Uterus (tissue), 4 donors: ENCODE results near the gene PPP6R2. TPM values are rescaled to one million over a fixed set of nuclear protein-coding genes. Genes with fewer than 3 reads are reported as not detected.

ENCODE experiments used
- DNase-seq, 2 donors: peaks; one replicate each; pipeline ENCODE4 v3.0.0-alpha.2; 2019 to 2020
- H3K27ac ChIP-seq, 2 donors: fragments of 200-600 bp; sonication (generic); 1 replicate in 1 of 2; 2 replicates in 1 of 2; pipeline ENCODE4 v1.5.1; 2016 to 2018
- H3K27me3 ChIP-seq, 2 donors: fragments of 200-600 bp; sonication (generic); one replicate each; pipeline ENCODE4 v1.5.1; 2018 to 2019; ENCODE audit warnings: control low read depth in 1 of 2
- H3K36me3 ChIP-seq, 2 donors: fragments of 200-600 bp; sonication (generic); one replicate each; pipeline ENCODE4 v1.5.1; 2019; ENCODE audit warnings: control low read depth in 1 of 2
- H3K4me1 ChIP-seq, 2 donors: fragments of 200-600 bp; sonication (generic); one replicate each; pipeline ENCODE4 v1.5.1; 2018 to 2019; ENCODE audit warnings: control low read depth in 1 of 2
- H3K4me3 ChIP-seq, 2 donors: fragments of 200-600 bp; sonication (generic); 1 replicate in 1 of 2; 2 replicates in 1 of 2; pipeline ENCODE4 v1.5.1; 2018 to 2019; ENCODE audit warnings: mild to moderate bottlenecking in 1 of 2
- H3K9me3 ChIP-seq, 2 donors: fragments of 200-600 bp; sonication (generic); one replicate each; pipeline ENCODE4 v1.5.1; 2019; ENCODE audit warnings: control low read depth in 1 of 2
- POLR2A ChIP-seq, 2 donors: fragments of 450-650 bp; IDR thresholded peaks; one replicate each; pipeline ENCODE4 v1.6.1; 2016; ENCODE audit warnings: antibody characterized with exemption in 2 of 2, mild to moderate bottlenecking in 1 of 2, moderate library complexity in 1 of 2
- intact Hi-C: fragments of 100-400 bp; cut with DNase I; formaldehyde crosslinking; loops from one replicate; pipeline ENCODE4 v1.15.1; 2023; ENCODE audit warnings: low total_unique reads
- total RNA-seq, 4 donors: library from RNA; depleted of rRNA in 3 of 4; stranded (reverse); fragments of >200 nt in 3 of 4; gene quantifications; one replicate each; pipeline versions ENCODE4 v1.1.0 to v1.2.4, GENCODE V29; 2014 to 2023
- TF ChIP-seq, protein P1 (sequence below), 4 experiments: fragments of 200-600 bp in 2 of 4; fragments of 450-650 bp in 2 of 4; sonication (generic) in 2 of 4; IDR thresholded peaks; one replicate each; pipeline ENCODE4 v1.5.1; 2016 to 2019; ENCODE audit warnings: antibody characterized with exemption in 4 of 4, mild to moderate bottlenecking in 2 of 4, moderate library complexity in 1 of 4
- donor health status: DM: yes; HTN: yes; CAD: no.

Gene PPP6R2
- total RNA-seq, 4 donors from 2014 or later: 42.4 to 73.1 (median 47.2) TPM

DNA sequence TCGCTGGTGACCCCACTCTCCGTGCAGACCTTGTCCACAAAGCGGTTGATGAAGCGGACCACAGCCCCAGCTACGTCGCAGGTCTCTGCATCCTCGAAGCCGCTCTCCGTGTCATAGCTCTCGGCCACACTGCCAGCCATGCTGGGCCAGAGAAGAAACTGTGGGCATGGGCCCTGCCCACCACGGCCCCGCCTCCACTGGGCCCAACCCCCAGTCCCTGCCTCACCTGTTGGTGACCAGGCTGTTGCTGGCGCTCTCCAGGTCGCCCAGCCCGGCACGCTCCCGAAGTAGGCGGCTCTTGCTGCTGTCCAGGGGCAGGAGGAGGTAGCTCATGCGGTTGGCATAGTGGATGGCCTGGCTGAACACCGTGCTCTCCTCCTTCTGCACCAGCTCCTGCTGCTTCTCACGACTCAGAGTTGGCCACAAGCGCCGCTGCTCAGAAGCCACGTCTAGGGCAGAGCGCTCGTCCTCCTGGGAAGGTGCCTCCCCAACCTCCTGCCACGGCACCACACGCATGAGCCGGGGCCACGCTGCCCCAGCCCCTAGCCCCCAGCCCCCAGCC, 118.9 kb downstream of the PPP6R2 start:
- H3K4me1 ChIP-seq: no peaks in the 10 kb centered on the region
- H3K9me3 ChIP-seq: no peaks in the 10 kb centered on the region
- intact Hi-C loops: no loop called here
- no peak overlapping the region for H3K27ac ChIP-seq
- no peaks in the 10 kb centered on the region for H3K36me3 ChIP-seq
- no peaks in the 10 kb centered on the region for H3K27me3 ChIP-seq
- H3K4me3 ChIP-seq: no peak overlapping the region
- TF ChIP-seq, protein P1, sequence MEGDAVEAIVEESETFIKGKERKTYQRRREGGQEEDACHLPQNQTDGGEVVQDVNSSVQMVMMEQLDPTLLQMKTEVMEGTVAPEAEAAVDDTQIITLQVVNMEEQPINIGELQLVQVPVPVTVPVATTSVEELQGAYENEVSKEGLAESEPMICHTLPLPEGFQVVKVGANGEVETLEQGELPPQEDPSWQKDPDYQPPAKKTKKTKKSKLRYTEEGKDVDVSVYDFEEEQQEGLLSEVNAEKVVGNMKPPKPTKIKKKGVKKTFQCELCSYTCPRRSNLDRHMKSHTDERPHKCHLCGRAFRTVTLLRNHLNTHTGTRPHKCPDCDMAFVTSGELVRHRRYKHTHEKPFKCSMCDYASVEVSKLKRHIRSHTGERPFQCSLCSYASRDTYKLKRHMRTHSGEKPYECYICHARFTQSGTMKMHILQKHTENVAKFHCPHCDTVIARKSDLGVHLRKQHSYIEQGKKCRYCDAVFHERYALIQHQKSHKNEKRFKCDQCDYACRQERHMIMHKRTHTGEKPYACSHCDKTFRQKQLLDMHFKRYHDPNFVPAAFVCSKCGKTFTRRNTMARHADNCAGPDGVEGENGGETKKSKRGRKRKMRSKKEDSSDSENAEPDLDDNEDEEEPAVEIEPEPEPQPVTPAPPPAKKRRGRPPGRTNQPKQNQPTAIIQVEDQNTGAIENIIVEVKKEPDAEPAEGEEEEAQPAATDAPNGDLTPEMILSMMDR (IDR thresholded peaks at IDR 0.05): no peak
- TF ChIP-seq POLR2A (IDR thresholded peaks at IDR 0.05): no peak
- DNase-seq: no peak

DNA sequence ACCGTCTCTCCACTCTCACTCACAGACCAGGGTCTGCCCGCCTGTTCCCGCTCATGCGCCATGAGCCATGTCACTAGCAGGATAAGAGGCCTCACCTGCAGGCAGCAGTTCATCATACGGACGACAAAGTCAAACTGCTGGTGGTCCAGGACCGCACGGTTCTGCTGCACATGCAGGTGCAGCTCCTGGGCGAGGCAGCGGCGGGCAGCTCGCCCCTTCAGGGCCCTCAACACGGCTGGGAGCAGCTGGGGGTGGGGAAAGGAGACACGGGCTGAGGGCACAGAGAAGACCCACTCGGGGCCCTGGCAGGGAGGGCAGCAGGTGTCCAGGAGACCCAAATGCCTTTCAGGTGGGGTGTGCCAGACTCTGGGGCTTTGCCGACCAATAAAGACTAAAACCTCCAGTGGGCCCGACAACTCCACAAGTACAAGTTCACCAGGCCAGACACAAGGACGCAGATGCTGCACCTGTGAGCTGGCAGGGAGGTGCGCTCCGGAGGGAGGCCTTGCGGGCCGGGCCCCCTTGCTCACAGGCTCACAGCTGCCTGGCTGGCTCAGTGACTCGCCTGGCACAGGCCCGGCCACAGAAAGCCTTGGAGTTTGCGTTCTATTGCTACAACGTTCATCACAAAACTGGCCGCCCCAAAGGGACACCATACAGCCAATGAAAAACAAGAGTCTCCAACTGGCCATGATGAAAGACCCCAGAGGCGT, 120.2 kb downstream of the PPP6R2 start:
- H3K27ac ChIP-seq: no peak overlapping the region
- H3K36me3 ChIP-seq: no peaks in the 10 kb centered on the region

DNA sequence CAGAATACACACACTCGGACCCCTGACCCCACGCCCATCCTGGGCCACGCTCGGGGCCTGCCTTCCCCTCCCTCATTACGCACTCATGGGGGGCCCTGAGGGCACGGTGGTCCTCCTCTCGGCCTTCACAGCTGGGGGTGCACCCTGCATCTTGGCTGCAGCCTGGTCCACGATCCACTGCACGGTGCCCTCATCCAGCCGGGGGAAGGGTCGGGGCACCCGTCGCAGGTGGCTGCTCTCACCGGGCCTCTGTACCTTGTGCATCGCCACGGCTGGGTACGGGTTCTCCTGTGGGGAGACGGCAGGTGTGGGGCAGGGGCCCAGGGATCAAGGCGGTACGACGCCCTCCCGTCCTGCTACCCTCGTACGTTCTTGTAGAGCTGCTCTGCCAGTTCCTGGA, 121.3 kb downstream of the PPP6R2 start:
- Histone ChIP-seq H3K27ac (no peak overlapping the region), H3K9me3 (no peaks in the 10 kb centered on the region), H3K27me3 (no peaks in the 10 kb centered on the region), H3K36me3 (no peaks in the 10 kb centered on the region), H3K4me1 (no peaks in the 10 kb centered on the region), H3K4me3 (no peak overlapping the region)
- no peak for DNase-seq
- intact Hi-C loops: no loop called here
- TF ChIP-seq, protein P1 (IDR thresholded peaks at IDR 0.05): no peak
- TF ChIP-seq POLR2A (IDR thresholded peaks at IDR 0.05): no peak

More for the DNA sequence above, 120.2 kb downstream of the PPP6R2 start:
- Histone ChIP-seq H3K9me3 (no peaks in the 10 kb centered on the region), H3K4me3 (no peak overlapping the region), H3K27me3 (no peaks in the 10 kb centered on the region), H3K4me1 (no peaks in the 10 kb centered on the region)
- intact Hi-C loops: no loop called here
- TF ChIP-seq, protein P1 (IDR thresholded peaks at IDR 0.05): no peak
- TF ChIP-seq POLR2A (IDR thresholded peaks at IDR 0.05): no peak
- DNase-seq: no peak

DNA sequence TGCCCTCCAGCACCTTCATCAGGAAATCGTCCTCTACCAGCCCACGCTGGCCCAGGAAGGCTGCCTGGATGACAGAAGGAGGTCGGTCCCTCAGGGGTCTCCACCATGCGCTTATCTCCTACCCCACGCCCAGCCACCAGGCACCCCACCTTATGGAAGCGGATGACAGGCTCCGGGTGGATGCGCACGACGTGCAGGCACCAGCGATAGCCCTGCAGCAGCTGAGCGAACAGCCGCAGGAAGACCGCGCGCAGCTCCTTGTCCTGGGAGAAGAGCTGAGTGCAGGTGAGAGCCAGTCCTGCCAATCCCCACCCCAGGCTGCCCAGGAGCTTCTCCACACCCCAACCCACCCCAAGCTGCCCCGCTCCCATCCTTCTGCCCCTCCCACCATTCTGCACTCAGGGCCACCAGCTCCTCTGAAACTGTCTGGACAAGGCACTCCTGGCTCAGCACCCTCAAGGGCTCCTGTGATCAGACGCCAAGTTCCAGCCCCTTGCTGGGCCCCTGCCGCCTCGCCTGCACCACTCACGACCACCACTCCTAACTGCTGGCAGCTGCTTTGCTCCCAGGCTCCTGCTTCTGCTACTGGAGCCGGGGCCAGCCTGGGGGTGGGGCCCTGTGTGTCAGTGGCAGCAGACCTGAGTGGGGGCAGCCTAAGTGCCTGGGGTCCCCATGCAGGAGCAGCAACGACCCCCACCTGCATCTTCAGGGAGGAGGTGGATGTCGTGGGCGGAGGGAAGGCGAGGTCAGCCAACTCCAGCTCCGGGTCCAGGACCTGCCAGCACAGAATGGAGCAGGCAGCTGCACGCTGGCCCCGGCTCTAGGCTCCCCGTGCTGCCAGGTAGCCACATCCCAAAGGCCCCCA, 122.2 kb downstream of the PPP6R2 start:
- no peaks in the 10 kb centered on the region for H3K27me3 ChIP-seq
- DNase-seq: no peak
- H3K4me1 ChIP-seq: peaks cover 0 to 8% of the 10 kb centered on the region in 2 donors
- intact Hi-C loops: no loop called here
- no peak overlapping the region for H3K4me3 ChIP-seq
- no peaks in the 10 kb centered on the region for H3K36me3 ChIP-seq
- TF ChIP-seq, protein P1 (IDR thresholded peaks at IDR 0.05): no peak
- TF ChIP-seq POLR2A (IDR thresholded peaks at IDR 0.05): no peak
- H3K9me3 ChIP-seq: no peaks in the 10 kb centered on the region
- no peak overlapping the region for H3K27ac ChIP-seq

DNA sequence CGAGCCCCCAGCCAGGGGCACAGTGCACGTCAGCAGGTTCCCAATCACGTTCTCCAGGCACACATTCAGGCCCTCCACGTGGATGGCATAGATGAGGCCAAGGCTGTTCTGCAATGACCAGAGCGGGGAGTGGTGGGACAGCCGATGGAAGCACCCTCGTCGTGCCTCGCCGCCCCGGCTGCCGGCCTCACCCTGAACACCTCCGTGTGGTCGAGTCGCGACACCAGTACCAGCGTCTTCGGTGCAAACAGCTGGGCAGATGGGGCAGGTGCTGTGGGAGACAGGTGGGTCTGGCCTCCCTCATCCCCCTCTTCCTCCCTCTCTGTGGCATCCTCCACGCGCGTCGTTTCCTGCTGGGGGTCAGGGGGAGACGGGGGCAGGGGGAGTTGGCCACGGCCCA, 124.2 kb downstream of the PPP6R2 start:
- Histone ChIP-seq H3K4me1 (peaks cover 0 to 10% of the 10 kb centered on the region in 2 donors), H3K36me3 (no peaks in the 10 kb centered on the region), H3K27ac (no peak overlapping the region), H3K27me3 (no peaks in the 10 kb centered on the region), H3K9me3 (no peaks in the 10 kb centered on the region), H3K4me3 (no peak overlapping the region)
- no peak for DNase-seq
- intact Hi-C loops: no loop called here
- TF ChIP-seq POLR2A (IDR thresholded peaks at IDR 0.05): no peak
- TF ChIP-seq, protein P1 (IDR thresholded peaks at IDR 0.05): no peak
